ENCODE measurements around the gene JAKMIP3.
"Not testable (repeated sequence)": the region's sequence is repeated elsewhere in the genome, so short reads cannot be mapped to it uniquely, and the experiment has no call there.

Gene JAKMIP3

DNA sequence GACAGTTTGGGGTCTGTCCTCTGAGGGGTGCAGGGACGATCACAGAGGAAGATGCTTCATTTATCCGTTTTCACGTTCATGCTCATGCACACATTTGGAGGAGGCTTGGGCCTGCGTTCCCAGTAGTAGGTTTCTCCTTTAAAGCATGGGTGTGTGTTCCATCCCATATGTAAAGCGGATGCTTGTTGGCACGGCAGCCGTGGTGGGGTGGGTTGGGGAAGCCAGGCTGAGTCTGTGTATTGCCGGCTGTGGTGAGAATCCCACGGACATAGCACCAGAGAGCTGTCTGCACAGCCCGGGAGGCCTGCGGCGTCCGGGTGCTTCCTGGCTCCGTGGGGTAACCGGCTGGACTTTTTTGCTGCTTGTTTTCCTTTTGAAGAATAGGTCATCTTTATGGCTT lies 440 bp downstream of the JAKMIP3 start:
- no peak for DNase-seq (ENCODE audit: low read depth)

DNA sequence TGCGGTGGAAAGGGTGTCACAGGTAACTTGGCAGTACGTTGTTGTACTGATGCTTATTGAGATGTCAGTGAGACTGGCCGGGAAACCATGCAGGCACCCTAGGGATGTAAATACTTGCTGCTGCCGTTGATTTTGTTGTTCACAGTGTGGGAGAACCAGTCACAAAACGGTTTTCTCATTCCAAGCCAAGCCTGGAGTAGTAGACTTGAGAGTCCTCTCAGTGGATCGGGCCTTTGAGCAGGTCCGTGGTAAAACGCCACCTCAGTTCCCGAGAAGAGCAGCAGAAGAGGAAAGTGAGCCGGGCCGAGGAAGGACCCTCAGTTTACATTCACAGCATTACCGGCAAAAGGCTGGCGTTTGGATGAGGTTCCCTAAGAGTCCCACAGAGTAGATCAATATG lies 1.1 kb downstream of the JAKMIP3 start:
- DNase-seq (ENCODE audit: low read depth), result no peak

DNA sequence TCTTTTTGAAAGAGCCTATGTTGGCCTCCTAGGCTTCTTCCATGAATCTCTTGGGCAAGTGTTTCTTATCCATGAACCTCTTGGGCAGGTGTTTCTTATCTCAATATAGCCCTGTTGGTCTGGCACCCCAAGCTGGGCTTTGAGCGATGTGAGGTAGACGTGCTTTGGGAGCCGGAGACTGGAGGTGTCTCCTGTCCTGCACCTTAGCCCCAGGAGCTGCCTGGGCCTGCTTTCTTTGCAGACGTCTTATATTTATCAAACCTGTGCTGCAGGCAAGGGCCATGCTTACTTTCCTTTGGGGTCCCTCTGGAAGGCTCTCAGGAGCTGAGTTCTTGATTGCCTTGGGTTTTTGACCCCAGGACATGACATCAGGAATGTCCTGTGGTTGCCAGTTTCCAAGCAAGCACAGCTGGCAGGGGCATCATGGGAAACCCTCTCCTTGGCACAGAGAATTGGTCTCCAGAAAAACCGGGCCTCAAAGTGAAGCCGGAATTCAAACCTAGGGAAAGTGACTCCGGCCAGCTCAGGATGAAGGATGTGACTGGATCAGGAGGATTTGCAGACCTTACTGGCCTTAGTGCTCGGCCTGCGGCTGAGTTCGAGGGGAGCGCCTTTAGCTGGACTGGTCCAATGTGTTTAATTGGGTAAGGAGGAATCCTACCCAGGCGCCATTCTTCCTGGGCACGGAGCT lies 2.8 kb downstream of the JAKMIP3 start:
- DNase-seq (ENCODE audit: low read depth), result no peak

DNA sequence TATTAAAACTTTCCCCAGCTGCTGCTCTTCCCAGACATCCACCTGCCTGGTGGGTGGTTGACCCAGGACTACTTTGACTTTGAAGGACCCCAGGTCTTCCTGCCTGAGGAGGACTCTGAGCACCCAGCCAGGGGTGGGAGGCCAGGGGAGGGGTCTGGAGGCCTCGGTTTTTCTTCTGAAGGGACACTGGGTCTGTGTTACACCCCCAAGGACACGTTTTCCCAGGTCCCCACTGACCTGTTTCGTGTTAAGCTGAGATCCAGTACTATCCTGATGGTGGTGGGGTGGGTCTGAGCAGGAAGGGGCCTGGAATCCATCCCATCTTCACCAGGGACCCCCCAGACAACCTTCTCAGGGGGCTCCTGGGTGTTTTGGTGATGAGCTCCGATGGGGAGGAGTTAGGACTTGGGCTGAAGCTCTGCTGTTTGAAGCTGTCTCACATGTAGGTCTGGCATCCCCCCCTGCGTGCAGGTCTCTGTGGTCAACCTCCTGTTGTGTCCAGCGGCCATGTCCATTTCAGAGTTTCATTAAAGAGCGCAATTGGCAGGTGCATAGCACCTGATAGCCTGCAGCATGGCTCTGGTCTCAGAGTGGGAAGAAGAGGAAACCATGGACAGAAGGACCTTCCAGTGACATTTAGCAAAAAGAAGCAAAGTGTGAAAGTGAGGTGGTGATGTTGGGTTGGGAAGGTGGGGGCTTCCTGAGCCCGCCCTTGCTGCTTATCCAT lies 3.5 kb downstream of the JAKMIP3 start:
- no peak for DNase-seq (ENCODE audit: low read depth)

DNA sequence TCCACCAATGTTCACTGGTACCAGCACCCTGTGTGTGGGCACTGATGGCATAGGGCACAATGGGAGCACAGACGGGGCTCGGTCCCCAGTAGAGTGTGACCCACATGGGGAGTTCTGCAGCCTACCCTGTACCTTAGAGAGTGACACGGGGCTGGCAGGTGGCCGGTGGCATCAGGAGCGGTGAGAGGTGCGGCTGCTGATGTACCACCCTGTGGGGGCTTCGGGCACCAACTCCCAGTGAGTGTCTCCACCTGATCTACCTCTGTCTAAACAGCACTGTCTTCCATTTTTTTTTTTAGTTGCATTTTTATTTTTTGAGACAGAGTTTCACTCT lies 4.1 kb downstream of the JAKMIP3 start:
- no peak for DNase-seq (ENCODE audit: low read depth)

DNA sequence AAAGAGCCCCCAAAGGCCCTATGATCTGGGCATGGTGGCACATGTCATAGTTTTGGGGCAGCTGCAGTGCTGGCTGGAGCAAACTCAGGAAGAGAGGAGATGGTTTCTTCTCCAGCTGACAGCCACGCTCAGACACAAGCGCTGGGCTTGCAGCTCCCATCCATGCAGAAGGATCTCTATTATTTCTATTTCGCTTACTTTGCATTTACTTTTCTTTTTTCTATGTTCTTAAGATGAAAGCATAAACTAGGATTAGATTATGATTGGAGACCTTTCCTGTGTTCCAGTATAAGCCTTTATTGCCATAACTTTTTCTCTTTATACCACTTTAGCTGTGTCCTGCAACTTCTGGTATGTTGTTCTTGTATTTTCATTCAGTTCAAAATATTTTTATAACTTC lies 5.0 kb downstream of the JAKMIP3 start:
- no peak for DNase-seq (ENCODE audit: low read depth)

DNA sequence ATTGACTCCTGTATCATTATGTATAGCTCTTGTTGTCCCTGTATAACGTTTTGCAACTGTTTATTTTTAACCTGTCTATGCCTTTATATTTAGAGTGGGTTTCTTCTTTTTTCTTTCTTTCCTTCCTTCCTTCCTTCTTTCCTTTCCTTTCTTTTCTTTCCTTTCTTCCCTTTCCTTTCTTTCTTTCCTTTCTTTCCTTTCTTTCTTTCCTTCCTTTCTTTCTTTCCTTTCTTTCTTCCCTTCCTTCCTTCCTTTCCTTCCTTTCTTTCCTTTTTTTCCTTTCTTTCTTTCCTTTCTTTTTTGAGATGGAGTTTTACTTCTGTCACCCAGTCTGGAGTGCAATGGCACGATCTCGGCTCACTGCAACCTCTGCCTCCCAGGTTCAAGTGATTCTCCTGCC lies 5.9 kb downstream of the JAKMIP3 start:
- no peak for DNase-seq (ENCODE audit: low read depth)

DNA sequence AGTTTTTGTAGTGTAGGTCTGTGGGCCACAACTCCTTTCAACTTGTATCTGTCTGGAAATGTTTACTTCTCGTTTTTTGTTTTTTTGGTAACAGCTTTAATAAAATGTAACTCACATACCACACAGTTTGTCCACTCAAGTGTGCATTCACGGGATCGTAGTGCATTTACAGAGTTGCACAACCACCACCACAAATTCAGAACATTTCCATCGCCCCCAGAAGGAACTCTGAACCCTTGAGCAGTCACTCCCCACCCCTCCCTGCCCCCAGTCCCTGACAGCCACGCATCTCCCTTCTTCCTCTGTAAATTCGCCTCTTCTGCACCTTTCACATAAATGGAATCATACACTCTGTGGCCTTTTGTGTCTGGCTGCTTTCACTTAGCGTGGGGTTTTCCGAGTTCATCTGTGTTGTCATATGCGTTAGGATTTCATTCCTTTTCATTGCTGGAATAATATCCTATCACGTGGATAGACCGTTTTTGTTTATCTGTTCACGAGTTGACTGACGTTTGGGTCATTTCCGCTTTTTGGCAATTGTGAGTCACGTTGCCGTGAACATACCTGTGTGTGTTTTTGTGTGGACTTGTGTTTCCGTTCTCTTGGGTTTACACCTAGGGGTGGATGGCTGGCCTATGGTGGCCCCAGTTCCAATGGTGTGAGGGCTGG lies 10.3 kb downstream of the JAKMIP3 start:
- DNase-seq (ENCODE audit: low read depth), result no peak

DNA sequence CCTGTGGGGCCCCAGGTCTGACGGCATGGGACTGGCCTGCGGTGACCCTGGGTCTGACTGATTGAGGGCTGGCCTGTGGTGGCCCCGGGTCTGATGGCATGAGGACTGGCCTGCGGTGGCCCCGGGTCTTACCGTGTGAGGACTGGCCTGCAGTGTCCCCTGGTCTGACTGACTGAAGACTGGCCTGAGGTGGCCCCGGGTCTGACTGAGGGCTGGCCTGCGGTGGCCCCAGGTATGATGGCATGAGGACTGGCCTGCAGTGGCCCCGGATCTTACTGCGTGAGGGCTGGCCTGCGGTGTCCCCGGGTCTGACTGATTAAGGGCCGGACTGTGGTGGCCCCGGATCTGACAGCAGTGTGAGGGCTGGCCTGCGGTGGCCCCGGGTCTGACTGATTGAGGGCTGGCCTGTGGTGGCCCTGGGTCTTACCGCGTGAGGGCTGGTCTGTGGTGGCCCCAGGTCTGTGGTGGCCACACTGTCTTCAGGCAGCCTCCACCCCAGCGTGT lies 10.9 kb downstream of the JAKMIP3 start:
- DNase-seq (ENCODE audit: low read depth), result no peak

DNA sequence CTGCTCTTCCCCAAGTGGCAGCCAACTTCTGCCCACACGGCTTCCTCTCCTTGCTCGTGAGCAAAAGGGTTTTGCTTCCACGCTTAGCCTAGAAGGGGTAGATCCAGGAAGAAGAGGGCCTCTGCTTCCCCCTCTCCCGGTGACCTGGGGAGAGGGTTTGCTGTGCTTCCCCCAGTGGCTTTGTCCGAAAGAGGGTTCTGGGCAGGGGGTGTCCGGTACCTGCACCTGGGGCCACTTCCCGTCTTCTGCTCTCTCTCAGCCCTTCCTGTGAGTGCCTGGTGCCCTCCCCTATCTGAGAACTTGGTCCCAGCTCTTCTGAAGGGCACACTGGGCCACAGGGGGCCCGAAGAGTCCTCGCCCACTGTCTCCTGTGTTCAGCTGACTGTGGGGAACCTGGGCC lies 11.3 kb downstream of the JAKMIP3 start:
- no peak for DNase-seq (ENCODE audit: low read depth)

DNA sequence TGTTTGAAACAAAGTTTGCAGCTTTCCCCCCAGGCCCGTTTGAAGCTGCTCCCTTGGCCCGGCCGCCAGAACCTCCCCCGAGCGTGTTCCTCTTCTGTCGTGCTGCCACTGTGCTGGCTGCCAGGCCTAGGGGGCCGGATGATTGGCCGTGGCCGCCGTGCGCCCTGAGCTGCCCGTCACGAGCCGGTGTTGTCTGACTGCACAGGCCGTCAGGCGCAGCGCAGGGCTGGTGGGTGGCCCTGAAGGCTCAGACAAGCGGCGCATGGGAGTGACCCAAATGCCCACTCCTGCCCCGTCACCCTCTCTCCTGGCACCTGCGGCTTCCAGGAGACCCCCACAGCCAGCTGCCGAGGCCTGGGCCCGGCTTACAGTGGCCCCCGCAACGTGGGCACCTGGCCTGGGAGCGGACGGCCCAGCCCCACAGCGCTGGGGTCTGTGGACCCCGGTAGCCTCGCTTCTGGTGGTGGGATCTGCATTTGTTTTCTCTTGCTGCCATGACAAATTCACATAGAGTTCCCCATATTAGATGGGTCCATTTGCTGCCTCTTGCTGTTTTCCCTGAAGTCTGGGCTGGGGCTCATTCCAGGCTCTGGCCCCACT lies 13.1 kb downstream of the JAKMIP3 start:
- no peak for DNase-seq (ENCODE audit: low read depth)

DNA sequence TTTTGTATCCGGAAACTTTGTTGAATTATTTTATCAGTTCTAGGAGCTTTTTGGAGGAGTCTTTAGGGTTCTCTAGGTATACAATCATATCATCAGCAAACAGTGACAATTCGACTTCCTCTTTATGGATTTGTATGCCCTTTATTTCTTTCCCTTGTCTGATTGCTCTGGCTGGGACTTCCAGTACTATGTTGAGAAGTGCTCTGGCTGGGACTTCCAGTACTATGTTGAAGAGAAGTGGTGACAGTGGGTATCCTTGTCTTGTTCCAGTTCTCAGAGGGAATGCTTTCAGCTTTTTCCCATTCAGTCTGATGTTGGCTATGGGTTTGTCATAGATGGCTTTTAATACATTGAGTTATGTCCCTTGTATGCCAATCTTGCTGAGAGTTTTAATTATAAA lies 18.6 kb downstream of the JAKMIP3 start:
- not testable (repeated sequence) for DNase-seq (ENCODE audit: low read depth)

DNA sequence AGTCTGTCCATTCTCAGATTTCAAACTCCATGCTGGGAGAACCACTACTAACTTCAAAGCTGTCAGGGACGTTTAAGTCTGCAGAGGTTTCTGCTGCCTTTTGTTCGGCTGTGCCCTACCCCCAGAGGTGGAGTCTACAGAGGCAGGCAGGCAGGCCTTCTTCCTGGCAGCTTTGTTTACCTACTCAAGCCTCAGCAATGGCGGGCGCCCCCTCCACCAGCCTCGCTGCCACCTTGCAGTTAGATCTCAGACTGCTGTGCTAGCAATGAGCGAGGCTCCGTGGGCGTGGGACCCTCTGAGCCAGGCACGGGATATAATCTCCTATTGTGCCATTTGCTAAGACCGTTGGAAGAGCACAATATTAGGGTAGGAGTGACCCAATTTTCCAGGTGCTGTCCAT lies 27.5 kb downstream of the JAKMIP3 start:
- DNase-seq (ENCODE audit: low read depth), result not testable (repeated sequence)

DNA sequence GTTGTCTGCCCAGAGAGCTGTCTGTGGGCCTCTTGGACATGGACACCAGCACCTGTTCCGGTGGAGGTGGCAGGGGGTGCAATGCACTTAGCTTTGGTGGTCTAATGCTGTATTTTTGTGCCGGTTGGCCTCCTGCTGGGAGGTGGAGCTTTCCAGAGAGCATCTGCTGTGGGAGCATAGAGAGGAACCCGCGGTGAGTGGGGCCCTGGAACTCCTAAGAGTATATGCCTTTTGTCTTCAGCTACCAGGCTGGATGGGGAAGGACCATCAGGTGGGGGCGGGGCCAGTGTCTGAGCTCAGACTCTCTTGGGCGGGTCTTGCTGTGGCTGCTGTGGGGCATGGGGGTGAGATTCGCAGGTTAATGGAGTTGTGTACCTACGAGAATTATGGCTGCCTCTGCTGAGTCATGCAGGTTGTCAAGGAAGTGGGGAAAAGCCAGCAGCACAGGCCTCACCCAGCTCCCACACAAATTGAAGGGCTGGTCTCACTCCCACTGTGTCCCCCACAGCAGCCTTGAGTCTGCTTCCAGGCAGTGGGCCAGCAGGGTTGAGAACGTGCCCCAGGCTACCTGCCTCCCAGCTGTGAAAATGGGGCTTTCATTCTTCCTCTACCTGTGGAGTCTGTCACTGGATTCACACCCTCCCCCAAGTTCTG lies 29.0 kb downstream of the JAKMIP3 start:
- DNase-seq (ENCODE audit: low read depth), result no peak

DNA sequence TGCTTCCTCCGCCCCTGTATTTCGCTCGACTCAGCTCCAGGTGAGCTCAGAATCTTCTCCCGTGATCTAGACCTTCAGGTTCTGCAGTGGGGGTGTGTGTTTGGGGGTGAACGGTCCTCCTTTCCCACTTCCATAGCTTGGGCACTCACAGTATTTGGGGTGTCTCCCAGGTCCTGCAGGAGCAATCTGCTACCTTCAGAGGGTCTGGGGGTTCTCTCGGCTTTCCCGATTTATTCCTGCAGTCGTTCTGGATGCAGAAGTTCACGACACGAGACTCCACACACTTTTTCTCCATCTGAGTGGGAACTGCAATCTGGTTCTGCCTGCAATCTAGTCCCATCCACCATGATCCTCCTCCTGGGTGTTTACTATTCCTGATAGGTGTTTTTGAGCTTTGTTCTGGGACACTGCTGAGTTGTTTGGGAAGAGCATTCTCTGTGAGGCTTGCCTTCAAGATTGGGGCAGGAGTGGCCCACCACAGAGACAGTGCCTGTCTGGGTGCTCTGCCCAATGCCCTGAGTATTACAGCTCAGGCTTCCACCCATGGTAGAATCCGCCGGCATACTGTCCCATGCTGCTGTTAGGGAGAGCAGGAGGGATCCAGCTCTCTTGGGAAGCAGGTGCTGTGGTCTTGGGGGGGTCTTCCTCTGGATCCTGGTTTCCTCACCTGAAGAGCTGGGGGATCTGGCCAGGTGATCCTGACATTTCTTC lies 29.8 kb downstream of the JAKMIP3 start:
- DNase-seq (ENCODE audit: low read depth), result no peak

DNA sequence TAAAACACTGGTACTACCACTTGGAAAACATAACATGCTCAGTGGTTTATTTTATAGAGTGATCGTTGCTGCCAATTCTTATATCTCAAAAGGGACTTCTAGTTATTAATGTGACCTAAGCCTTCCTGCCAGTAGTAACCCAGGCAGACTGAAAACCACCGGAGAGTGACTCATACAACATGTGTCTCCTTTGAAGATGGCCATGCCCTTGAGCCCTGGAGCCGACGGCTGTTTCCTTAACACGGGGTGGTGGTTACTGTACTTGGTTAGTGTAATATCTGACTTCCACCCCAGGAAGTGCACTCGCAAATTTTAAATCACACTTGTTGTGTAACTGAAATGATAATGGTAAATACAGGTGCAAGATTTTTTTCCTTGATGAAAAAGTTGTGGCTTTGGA lies 30.5 kb downstream of the JAKMIP3 start:
- peak; percentile 8 for DNase-seq (ENCODE audit: low read depth)

DNA sequence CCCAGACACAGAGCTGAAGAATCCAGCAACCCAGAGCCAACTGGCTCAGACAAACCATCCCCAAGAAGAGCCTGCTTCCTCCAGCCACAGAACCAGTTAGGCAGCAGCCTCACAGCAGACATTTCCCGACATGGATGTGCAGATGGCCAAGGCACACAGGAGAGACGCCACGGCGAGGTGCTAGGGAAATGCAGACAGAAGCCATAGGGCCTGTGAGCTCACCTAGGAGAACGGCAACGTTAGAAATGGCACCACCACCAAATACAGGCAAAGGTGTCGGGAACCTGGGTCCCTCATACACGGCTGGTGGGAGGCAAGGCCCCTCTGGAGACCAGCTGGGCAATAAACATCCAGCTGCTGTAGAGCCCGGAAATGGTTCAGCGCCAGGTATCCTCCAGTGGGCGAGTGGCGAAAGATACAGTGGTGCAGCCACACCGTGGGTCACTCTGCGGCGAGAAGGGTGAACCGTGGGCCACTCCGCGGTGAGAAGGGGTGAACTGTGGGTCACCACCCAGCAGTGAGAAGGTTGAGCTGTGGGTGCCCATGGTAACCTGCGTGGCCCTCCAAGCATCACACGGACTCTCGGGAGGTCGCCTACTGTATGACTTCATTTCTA lies 31.2 kb downstream of the JAKMIP3 start:
- no peak for DNase-seq (ENCODE audit: low read depth)

DNA sequence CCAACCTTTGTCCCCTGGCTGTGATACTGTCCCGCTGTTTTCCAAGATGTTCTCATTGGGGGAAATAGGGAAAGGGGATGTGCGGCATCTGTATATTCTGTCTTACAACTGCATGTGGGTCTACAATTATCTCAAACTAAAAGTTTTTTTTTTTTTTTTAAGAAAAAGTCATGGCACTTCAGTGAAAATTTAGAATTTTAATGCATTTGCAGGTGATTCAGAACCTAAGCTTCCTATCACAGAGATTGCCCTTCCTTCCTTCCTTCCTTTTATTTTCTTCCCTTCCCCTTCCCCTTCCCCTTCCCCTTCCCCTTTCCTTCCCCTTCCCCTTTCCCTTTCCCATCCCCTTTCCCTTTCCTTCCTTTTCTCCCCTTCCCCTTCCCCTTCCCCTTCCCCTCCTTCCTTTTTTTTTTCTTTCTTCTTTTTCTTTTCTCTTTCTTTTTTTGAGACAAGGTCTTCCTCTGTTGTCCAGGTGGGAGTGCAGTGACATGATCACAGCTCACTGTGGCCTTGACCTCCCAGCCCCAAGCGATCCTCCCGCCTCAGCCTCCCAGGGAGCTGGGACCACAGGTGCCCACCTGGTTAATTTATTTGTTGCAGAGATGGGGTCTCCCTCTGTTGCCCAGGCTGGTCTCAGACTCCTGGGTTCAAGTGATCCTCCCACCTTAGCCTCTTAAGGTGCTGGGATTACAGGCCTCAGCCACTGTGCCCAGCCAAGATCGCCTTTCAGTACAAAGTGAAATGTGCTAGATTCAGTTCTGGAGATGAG lies 32.0 kb downstream of the JAKMIP3 start:
- no peak for DNase-seq (ENCODE audit: low read depth)

DNA sequence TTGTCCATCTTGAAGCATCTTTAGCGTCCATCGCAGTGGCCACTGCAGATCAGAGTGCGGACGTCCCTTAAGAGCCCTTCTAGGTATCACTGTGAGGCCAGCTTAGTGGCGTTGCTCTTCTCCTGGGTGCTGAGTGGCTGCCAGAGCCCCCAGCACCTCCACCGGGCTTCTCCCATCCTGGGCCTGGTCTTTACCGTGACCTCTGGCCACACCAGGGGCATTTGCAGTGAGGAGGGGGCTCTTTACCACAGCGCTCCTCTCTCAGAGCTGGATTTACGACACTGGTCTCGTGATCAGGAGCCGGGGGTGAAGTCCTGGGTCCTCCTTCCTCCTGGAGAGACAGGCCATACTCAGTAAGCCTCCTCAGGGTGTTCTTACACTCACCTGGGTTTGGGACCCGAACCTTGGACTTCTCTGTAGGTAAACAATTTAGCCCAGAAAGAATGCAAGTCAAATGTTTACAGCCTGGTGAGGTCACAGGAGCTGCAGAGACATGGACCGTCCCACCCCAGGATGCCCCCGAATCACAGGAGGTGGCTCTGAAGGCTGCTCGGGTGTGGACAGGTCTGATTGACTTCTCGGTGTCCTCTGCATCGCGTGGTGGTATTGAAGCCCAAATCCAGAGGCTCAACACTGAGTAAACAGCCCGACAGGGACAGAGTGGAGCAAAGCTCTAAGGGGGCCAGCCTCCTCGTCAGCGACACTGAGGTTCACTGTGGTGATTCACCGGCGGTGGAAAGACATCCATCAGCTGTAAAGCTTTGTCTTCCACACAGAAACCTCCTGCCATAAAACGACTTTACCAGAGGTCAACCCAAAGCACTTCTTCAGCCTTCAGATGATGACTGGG lies 33.0 kb downstream of the JAKMIP3 start:
- DNase-seq (ENCODE audit: low read depth), result no peak

All from non-pigmented ciliary epithelial cell (primary cell).